Stimulated activated memory B cell treated with anti-CD40 and anti-IgM and Interleukin-4, amounts not matched to agents 10 μg/mL and 1 μg/mL and 100 μg/mL, for 72 hours (primary cell): ENCODE results near the gene TMSB4Y.

Experiments used
- ATAC-seq: fragments of 150-1000 bp; cut with Tn5 transposase; 2 replicates; pipeline ENCODE4 v1.10.0; 2021
- H3K27ac Mint-ChIP-seq: one replicate; pipeline ENCODE4 v1.8.0; 2022; ENCODE audit warnings: mild to moderate bottlenecking, mixed read lengths
- H3K27me3 Mint-ChIP-seq: one replicate; pipeline ENCODE4 v1.8.0; 2022; ENCODE audit warnings: mixed read lengths
- H3K36me3 Mint-ChIP-seq: one replicate; pipeline ENCODE4 v1.8.0; 2022; ENCODE audit warnings: mixed read lengths
- H3K4me1 Mint-ChIP-seq: one replicate; pipeline ENCODE4 v1.8.0; 2022; ENCODE audit warnings: mixed read lengths
- H3K4me3 Mint-ChIP-seq: one replicate; pipeline ENCODE4 v1.8.0; 2022; ENCODE audit warnings: mild to moderate bottlenecking, moderate library complexity, mixed read lengths
- H3K9me3 Mint-ChIP-seq: one replicate; pipeline ENCODE4 v1.8.0; 2022; ENCODE audit warnings: mixed read lengths

TMSB4Y gene

DNA sequence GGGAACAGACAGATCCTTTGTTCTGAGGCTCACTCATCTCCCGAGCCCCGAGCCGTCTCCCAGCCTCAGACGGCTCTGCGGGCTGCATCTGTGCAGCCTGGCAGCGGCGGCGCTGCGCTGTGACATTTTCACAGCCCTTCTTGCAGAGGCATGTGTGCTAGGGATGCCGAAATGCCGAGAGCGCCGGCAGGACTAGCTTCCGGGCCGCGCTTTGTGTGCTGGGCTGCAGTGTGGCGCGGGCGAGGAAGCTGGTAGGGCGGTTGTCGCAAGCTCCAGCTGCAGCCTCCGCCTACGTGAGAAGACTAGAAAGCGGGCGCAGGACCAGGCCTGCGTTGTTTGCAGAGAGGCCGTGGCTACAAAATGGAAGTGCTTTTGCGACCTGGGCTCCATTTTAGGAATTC, at the start of gene TMSB4Y:
TSS of gene TMSB4Y (plus strand) at position 332 of the 401 bp plus-strand sequence.
- H3K27ac Mint-ChIP-seq, result peak within 1 kb of the TSS; percentile 99
- H3K9me3 Mint-ChIP-seq, result no peaks in the 10 kb centered on the region
- H3K4me1 Mint-ChIP-seq, result peaks cover 9% of the 10 kb centered on the region
- H3K36me3 Mint-ChIP-seq, result no peaks in the 10 kb centered on the region
- ATAC-seq, result peak; percentile 95
- peak within 1 kb of the TSS; percentile 92 for H3K4me3 Mint-ChIP-seq
- no peaks in the 10 kb centered on the region for H3K27me3 Mint-ChIP-seq

DNA sequence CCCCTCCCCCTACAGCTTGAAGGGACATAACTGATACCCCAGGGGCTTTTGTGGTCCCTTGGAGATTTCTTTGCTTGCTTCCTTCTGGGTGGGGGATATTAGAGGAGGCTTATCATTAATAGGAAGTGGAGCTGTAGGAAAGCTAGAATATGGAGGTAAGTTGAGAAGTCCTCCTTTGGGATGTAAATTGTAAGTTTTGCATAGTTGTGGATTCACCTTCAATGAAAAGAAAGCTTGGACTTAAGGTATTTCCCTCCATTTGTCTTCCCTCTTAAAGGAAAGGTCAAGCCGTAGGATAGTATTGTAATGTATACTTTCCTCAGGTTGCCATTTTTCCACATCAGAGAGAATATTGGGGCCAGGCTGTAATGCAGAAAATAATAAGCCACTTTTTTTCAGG, 39.5 kb upstream of the TMSB4Y start:
- Mint-ChIP-seq H3K4me3 (no peak overlapping the region), H3K27me3 (no peaks in the 10 kb centered on the region), H3K36me3 (no peaks in the 10 kb centered on the region), H3K4me1 (no peaks in the 10 kb centered on the region), H3K9me3 (no peaks in the 10 kb centered on the region), H3K27ac (no peak overlapping the region)
- no peak for ATAC-seq

- no peak for ATAC-seq
- no peaks in the 10 kb centered on the region for H3K36me3 Mint-ChIP-seq
- no peaks in the 10 kb centered on the region for H3K9me3 Mint-ChIP-seq
- H3K4me1 Mint-ChIP-seq, result no peaks in the 10 kb centered on the region
- H3K27me3 Mint-ChIP-seq, result no peaks in the 10 kb centered on the region
- H3K27ac Mint-ChIP-seq, result no peak overlapping the region
- H3K4me3 Mint-ChIP-seq, result no peak overlapping the region
These were observed 32.6 kb upstream of the TMSB4Y start for GRCh38 chrY:13671122-13671521.

DNA sequence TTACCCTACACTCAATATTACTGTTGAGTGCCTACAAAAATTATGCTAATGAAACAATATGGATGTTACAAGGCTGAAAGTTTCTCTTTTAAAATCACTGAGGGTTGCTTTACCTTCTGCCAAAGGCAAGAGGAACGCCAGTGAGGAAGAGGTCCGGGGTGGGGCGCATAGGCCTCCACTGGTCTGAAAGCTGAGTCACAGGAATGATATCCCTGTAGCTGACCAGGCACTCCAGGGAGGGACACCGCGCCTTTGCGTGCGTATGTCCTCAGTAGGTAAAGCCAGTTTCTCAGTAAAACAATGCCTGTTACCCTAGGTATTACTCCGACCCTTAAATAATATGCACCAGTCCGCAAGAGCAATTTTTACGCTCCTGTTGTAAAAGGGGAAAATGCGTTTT, 1.4 kb upstream of the TMSB4Y start:
- no peak overlapping the region for H3K4me3 Mint-ChIP-seq
- H3K9me3 Mint-ChIP-seq, result no peaks in the 10 kb centered on the region
- no peak overlapping the region for H3K27ac Mint-ChIP-seq
- H3K36me3 Mint-ChIP-seq, result no peaks in the 10 kb centered on the region
- ATAC-seq, result no peak
- peaks cover 9% of the 10 kb centered on the region for H3K4me1 Mint-ChIP-seq
- H3K27me3 Mint-ChIP-seq, result no peaks in the 10 kb centered on the region

DNA sequence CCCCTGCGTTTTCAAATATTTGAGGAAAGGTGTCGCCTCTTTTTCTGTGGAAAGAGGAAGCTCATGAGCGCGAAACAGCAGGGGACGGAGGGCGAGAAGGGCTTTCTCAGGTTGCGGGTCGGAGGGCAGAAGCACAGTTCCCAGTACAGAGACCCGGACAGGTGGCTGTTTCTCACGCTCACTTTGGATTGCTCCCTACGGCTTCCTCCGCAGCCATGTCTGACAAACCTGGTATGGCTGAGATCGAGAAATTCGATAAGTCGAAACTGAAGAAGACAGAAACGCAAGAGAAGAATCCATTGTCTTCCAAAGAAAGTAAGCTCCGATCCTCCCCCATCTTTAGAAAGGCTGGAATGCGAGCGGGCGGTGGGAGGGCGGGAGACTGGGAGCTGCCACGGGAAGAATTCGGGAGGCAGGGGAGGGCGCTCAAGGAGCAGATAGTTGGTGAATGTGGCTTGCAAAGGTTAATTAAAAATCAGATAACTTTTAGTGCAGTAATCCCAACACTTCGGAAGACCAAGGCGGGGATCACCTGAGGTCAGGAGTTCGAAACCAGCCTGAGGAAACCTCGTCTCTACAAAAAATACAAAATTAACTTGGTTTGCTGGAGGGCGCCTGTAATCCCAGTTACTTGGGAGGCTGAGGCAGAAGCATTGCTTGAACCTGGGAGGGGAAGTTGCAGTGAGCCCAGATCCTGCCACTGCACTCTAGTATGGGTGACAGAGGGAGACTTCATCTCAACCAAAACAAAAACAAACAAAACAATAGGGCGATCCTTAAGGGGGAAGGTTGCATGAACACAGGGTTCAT, 627 bp downstream of the TMSB4Y start:
- H3K27me3 Mint-ChIP-seq, result no peaks in the 10 kb centered on the region
- ATAC-seq, result peak; percentile 51
- no peaks in the 10 kb centered on the region for H3K36me3 Mint-ChIP-seq
- no peaks in the 10 kb centered on the region for H3K9me3 Mint-ChIP-seq
- peak overlapping the region; percentile 92 for H3K4me3 Mint-ChIP-seq
- H3K4me1 Mint-ChIP-seq, result peaks cover 9% of the 10 kb centered on the region
- peak overlapping the region; percentile 99 for H3K27ac Mint-ChIP-seq

DNA sequence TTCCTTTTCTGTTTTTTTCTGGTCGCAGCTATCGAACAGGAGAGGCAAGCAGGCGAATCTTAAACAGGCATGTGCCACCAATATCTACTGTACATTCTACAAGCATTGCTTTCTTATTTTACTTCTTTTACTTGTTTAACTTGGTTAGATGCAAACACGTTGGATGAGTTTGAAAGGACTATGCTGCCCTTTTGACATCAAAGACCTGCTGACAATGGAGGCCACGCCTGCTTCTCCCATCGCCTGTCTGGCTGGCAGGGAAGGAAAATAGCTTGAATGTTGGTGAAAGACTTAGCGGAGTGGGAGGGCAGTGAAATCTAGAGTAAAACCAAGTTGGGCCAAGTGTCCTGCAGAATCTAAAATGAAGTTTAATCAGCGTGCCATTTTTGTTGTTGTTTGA, 1.5 kb downstream of the TMSB4Y start:
- Mint-ChIP-seq H3K36me3 (no peaks in the 10 kb centered on the region), H3K27me3 (no peaks in the 10 kb centered on the region), H3K27ac (peak overlapping the region; percentile 99), H3K4me3 (peak overlapping the region; percentile 70), H3K9me3 (no peaks in the 10 kb centered on the region), H3K4me1 (peaks cover 9% of the 10 kb centered on the region)
- ATAC-seq, result no peak

- no peak for ATAC-seq
- Mint-ChIP-seq H3K27me3 (no peaks in the 10 kb centered on the region), H3K36me3 (no peaks in the 10 kb centered on the region), H3K4me3 (no peak overlapping the region), H3K27ac (no peak overlapping the region), H3K4me1 (peaks cover 13% of the 10 kb centered on the region), H3K9me3 (no peaks in the 10 kb centered on the region)
These were observed 4.3 kb downstream of the TMSB4Y start for GRCh38 chrY:13708038-13708437.

DNA sequence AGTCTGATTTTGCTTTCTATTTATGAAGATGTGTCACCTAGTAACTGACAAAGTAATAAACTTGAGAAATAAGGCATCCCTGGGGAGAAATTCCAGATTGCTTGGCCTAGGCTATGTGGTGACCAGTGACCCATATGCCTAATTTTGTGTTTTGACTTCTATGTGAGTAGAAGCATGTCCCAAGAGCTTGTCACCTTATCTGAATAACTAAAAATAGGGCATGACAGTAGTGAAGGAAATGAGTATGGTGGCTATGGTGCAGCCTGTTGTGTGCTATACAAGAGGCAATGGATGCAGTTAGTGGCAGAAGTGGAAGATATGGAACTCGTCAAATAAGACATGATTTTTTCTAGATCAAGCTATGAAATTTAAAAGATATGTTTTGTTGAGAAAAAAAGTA, 15.3 kb downstream of the TMSB4Y start:
- ATAC-seq, result no peak
- Mint-ChIP-seq H3K9me3 (no peaks in the 10 kb centered on the region), H3K4me3 (no peak overlapping the region), H3K36me3 (peaks cover 19% of the 10 kb centered on the region), H3K27ac (no peak overlapping the region), H3K27me3 (no peaks in the 10 kb centered on the region), H3K4me1 (no peaks in the 10 kb centered on the region)

- H3K4me1 Mint-ChIP-seq, result no peaks in the 10 kb centered on the region
- H3K4me3 Mint-ChIP-seq, result no peak overlapping the region
- H3K27ac Mint-ChIP-seq, result no peak overlapping the region
- H3K9me3 Mint-ChIP-seq, result peaks cover 2% of the 10 kb centered on the region
- no peaks in the 10 kb centered on the region for H3K27me3 Mint-ChIP-seq
- H3K36me3 Mint-ChIP-seq, result peaks cover 10% of the 10 kb centered on the region
- ATAC-seq, result no peak
These were observed 25.8 kb downstream of the TMSB4Y start for GRCh38 chrY:13729517-13729916.

- no peak for ATAC-seq
These were observed 34.9 kb downstream of the TMSB4Y start for GRCh38 chrY:13738618-13739017.

DNA sequence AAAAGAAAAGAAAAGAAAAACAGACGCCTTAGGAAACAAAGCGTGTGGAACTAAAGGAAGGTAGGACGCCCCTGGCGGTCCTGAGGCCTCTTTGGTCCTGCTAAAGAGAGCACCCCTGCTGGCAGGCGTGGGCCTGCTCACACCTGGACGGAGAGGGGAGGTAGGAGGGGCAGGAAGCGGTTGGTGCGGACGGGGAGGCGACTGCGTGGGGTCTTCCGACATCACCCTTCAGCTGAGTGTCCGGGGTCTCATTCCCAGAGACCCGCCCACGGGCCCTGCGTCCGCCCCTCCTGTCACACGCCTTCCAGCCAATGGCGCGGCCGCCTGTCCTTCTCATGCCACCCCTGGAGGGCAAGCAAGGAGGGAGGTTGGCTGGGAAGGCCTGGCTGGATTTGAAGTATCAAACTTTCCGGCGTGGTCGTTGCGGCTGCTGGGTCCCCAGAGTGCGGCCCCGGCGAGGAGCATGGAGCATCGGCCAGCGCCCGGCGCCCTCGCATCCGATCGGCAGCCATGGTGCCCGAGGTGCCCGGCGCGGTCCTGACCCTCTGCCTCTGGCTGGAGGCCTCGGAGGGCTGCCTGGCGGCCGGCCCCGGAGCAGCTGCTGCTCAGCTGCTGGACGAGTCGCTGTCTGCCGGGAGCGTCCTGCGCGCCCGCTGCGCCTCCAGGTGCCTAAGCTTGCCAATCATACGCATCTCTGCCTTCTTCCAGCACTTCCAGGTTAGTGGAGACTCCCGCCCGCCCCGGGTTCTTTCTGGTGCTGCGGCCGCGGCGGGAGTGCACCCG, 47.8 kb downstream of the TMSB4Y start:
- H3K4me3 Mint-ChIP-seq, result peak overlapping the region; percentile 75
- H3K4me1 Mint-ChIP-seq, result peaks cover 11% of the 10 kb centered on the region
- H3K27ac Mint-ChIP-seq, result peak overlapping the region; percentile 75
- ATAC-seq, result peak; percentile 94
- H3K36me3 Mint-ChIP-seq, result no peaks in the 10 kb centered on the region
- H3K9me3 Mint-ChIP-seq, result peaks cover 2% of the 10 kb centered on the region
- H3K27me3 Mint-ChIP-seq, result no peaks in the 10 kb centered on the region

More at GRCh38 chrY:13738618-13739017, 34.9 kb downstream of the TMSB4Y start:
- Mint-ChIP-seq H3K4me3 (no peak overlapping the region), H3K27me3 (no peaks in the 10 kb centered on the region), H3K36me3 (no peaks in the 10 kb centered on the region), H3K9me3 (no peaks in the 10 kb centered on the region), H3K4me1 (no peaks in the 10 kb centered on the region), H3K27ac (no peak overlapping the region)

GRCh38 chrY:13754661-13755060, 51.0 kb downstream of the TMSB4Y start:
- no peak for ATAC-seq
- Mint-ChIP-seq H3K27ac (no peak overlapping the region), H3K36me3 (no peaks in the 10 kb centered on the region), H3K9me3 (no peaks in the 10 kb centered on the region), H3K27me3 (no peaks in the 10 kb centered on the region), H3K4me1 (peaks cover 11% of the 10 kb centered on the region), H3K4me3 (no peak overlapping the region)
